HCT116 (cell line): ENCODE results near the gene MRPS34. TPM values are rescaled to one million over a fixed set of nuclear protein-coding genes. Genes with fewer than 3 reads are reported as not detected.

Source experiments
- ATAC-seq: fragments of 200-7000 bp; cut with Tn5 transposase; 2 replicates; pipeline ENCODE4 v1.9.1; 2020; ENCODE audit warnings: mild to moderate bottlenecking, moderate library complexity
- BruUV-seq: library from RNA; stranded (reverse); fragments of 400-500 nt; replicated peaks from 2 replicates; lab custom pipeline; 2021; lab: Mats Ljungman, UMichigan
- CTCF ChIA-PET: fragments of 300-600 bp; sonication (Branson Sonifier 250); formaldehyde crosslinking; loops from one replicate; lab custom pipeline; 2021; ENCODE audit warnings: antibody characterized with exemption; lab: Charles Lee
- POLR2A ChIA-PET: fragments of 300-600, 350-600 bp; sonication (Branson Sonifier 250); formaldehyde crosslinking; loops from one replicate; lab custom pipeline; 2021; ENCODE audit warnings: antibody characterized with exemption; lab: Charles Lee
- RAD21 ChIA-PET, 2 experiments: fragments of 300-600 bp; sonication (Branson Sonifier 250); formaldehyde crosslinking; loops; one replicate each; lab custom pipeline; 2023; ENCODE audit warnings: low total read pairs in 2 of 2; ENCODE audit not compliant: uncharacterized antibody in 2 of 2, unreplicated experiment in 2 of 2, low non-redundant PET in 1 of 2; lab: Charles Lee
- DNase-seq: peaks from one replicate; pipeline ENCODE4 v3.0.0-alpha.2; 2010; ENCODE audit warnings: low read depth, low spot score
- H2AFZ ChIP-seq: fragments of 200-600 bp; shearing (Covaris generic), sonication (generic); 2 replicates; pipeline ENCODE4 v1.6.1; 2017; ENCODE audit warnings: low read depth, mixed run types, mixed read lengths, antibody characterized with exemption, low read length; ENCODE audit not compliant: poor library complexity, severe bottlenecking
- H3K27ac ChIP-seq: 2 replicates; pipeline ENCODE4 v1.5.1; 2012; ENCODE audit warnings: low read depth, low read length
- H3K27me3 ChIP-seq: fragments of 200-600 bp; sonication (generic); 2 replicates; pipeline ENCODE4 v1.6.1; 2016; ENCODE audit warnings: mixed run types, low read length, mixed read lengths; ENCODE audit not compliant: insufficient read depth
- H3K36me3 ChIP-seq, 2 experiments: fragments of 200-500 bp in 1 of 2; fragments of 200-600 bp in 1 of 2; sonication (Bioruptor generic) in 1 of 2; sonication (generic) in 1 of 2; 2 replicates each; pipeline versions ENCODE4 v1.5.1 to v1.6.1; 2014 to 2016; ENCODE audit warnings: low read length in 2 of 2, inconsistent platforms in 1 of 2, mixed read lengths in 1 of 2, mixed run types in 1 of 2; ENCODE audit not compliant: insufficient read depth in 2 of 2, control insufficient read depth in 1 of 2
- H3K4me1 ChIP-seq, 2 experiments: fragments of 200-600 bp in 1 of 2; sonication (generic) in 1 of 2; 2 replicates each; pipeline versions ENCODE4 v1.5.1 to v1.6.1; 2012 to 2017; ENCODE audit warnings: low read length in 2 of 2, inconsistent platforms in 1 of 2, mild to moderate bottlenecking in 1 of 2, mixed read lengths in 1 of 2, mixed run types in 1 of 2, moderate library complexity in 1 of 2; ENCODE audit not compliant: insufficient read depth in 2 of 2, control insufficient read depth in 1 of 2
- H3K4me2 ChIP-seq: fragments of 200-600 bp; sonication (generic); 2 replicates; pipeline ENCODE4 v1.6.1; 2017; ENCODE audit warnings: mixed run types, low read length, mixed read lengths
- H3K4me3 ChIP-seq, 2 experiments: fragments of 200-600 bp in 1 of 2; sonication (generic) in 1 of 2; replicated peaks in 1 of 2; 2 replicates each; pipeline ENCODE4 v1.5.1; 2011 to 2016; ENCODE audit warnings: low read length in 2 of 2, control low read depth in 1 of 2, low read depth in 1 of 2, mild to moderate bottlenecking in 1 of 2, mixed read lengths in 1 of 2, mixed run types in 1 of 2
- H3K79me2 ChIP-seq: fragments of 200-600 bp; sonication (generic); 2 replicates; pipeline ENCODE4 v1.6.1; 2017; ENCODE audit warnings: mild to moderate bottlenecking, mixed run types, low read length, moderate library complexity, mixed read lengths; ENCODE audit not compliant: insufficient read depth
- H3K9ac ChIP-seq: fragments of 200-600 bp; sonication (generic); 2 replicates; pipeline ENCODE4 v1.6.1; 2016; ENCODE audit warnings: low read length, mixed read lengths
- H3K9me2 ChIP-seq: fragments of 200-600 bp; sonication (generic), shearing (Covaris generic); 2 replicates; pipeline ENCODE4 v1.6.1; 2017; ENCODE audit warnings: mixed run types, mild to moderate bottlenecking, moderate library complexity; ENCODE audit not compliant: insufficient read depth
- H3K9me3 ChIP-seq, 2 experiments: fragments of 200-500 bp in 1 of 2; fragments of 200-600 bp in 1 of 2; sonication (Bioruptor generic) in 1 of 2; sonication (generic) in 1 of 2; 2 replicates each; pipeline ENCODE4 v1.6.1; 2014 to 2017; ENCODE audit warnings: low read length in 2 of 2, mixed read lengths in 2 of 2, inconsistent platforms in 1 of 2, low read depth in 1 of 2, mild to moderate bottlenecking in 1 of 2, mixed run types in 1 of 2, moderate library complexity in 1 of 2; ENCODE audit not compliant: control insufficient read depth in 1 of 2, insufficient read depth in 1 of 2
- H4K20me1 ChIP-seq: fragments of 200-600 bp; sonication (generic), shearing (Covaris generic); 2 replicates; pipeline ENCODE4 v1.6.1; 2017; ENCODE audit warnings: mixed run types, mild to moderate bottlenecking, moderate library complexity; ENCODE audit not compliant: insufficient read depth
- ATF3 ChIP-seq: IDR thresholded peaks from 2 replicates; pipeline ENCODE4 v1.6.1; 2012
- CBX3 ChIP-seq: IDR thresholded peaks from 2 replicates; pipeline ENCODE4 v1.6.1; 2012; ENCODE audit warnings: low read depth
- CTCF ChIP-seq, 3 experiments: fragments of 200-600 bp in 1 of 3; sonication (generic) in 1 of 3; IDR thresholded peaks in 2 of 3; conservative IDR thresholded peaks in 1 of 3; 2 replicates each; pipeline ENCODE4 v1.5.1; 2012 to 2017; ENCODE audit warnings: low read depth in 2 of 3, low read length in 2 of 3, antibody characterized with exemption in 1 of 3, borderline replicate concordance in 1 of 3, control low read depth in 1 of 3, mild to moderate bottlenecking in 1 of 3, mixed read lengths in 1 of 3, mixed run types in 1 of 3, moderate library complexity in 1 of 3; ENCODE audit not compliant: insufficient read depth in 1 of 3
- ELF1 ChIP-seq: IDR thresholded peaks from 2 replicates; pipeline ENCODE4 v1.6.1; 2012; ENCODE audit warnings: low read depth, borderline replicate concordance
- EZH2 ChIP-seq: fragments of 200-600 bp; sonication (generic); IDR thresholded peaks from 2 replicates; pipeline ENCODE4 v1.6.1; 2017; ENCODE audit warnings: antibody characterized with exemption, mixed run types
- EZH2phosphoT487 ChIP-seq: fragments of 200-600 bp; IDR thresholded peaks from 2 replicates; pipeline ENCODE4 v1.6.1; 2018; ENCODE audit warnings: antibody characterized with exemption, borderline replicate concordance
- JUND ChIP-seq: IDR thresholded peaks from 2 replicates; pipeline ENCODE4 v1.6.1; 2012
- MAX ChIP-seq: IDR thresholded peaks from 2 replicates; pipeline ENCODE4 v1.6.1; 2012
- POLR2A ChIP-seq: IDR thresholded peaks from 2 replicates; pipeline ENCODE4 v1.7.0; 2011; ENCODE audit warnings: borderline replicate concordance; ENCODE audit not compliant: insufficient read depth, insufficient read length; ENCODE audit errors: extremely low read depth
- POLR2AphosphoS5 ChIP-seq: IDR thresholded peaks from 2 replicates; pipeline ENCODE4 v1.6.1; 2011; ENCODE audit warnings: mild to moderate bottlenecking, low read depth, low read length, moderate library complexity
- RAD21 ChIP-seq: IDR thresholded peaks from 2 replicates; pipeline ENCODE4 v1.6.1; 2012; ENCODE audit warnings: low read depth, mild to moderate bottlenecking
- REST ChIP-seq: IDR thresholded peaks from 2 replicates; pipeline ENCODE4 v1.6.1; 2012; ENCODE audit warnings: low read depth
- SP1 ChIP-seq: IDR thresholded peaks from 2 replicates; pipeline ENCODE4 v1.6.1; 2012; ENCODE audit warnings: low read depth
- TCF7L2 ChIP-seq: IDR thresholded peaks from 2 replicates; pipeline ENCODE4 v1.7.0; 2011; ENCODE audit warnings: borderline replicate concordance, inconsistent platforms; ENCODE audit not compliant: insufficient read depth, insufficient read length; ENCODE audit errors: extremely low read depth
- YY1 ChIP-seq: IDR thresholded peaks from 2 replicates; pipeline ENCODE4 v1.6.1; 2011; ENCODE audit warnings: low read length, low read depth, moderate library complexity, mild to moderate bottlenecking; ENCODE audit not compliant: insufficient replicate concordance; ENCODE audit errors: extremely low read depth
- ZFX ChIP-seq: fragments of 450-650 bp; IDR thresholded peaks from 2 replicates; pipeline ENCODE4 v1.6.1; 2017
- ZNF274 ChIP-seq: fragments of 200-500 bp; sonication (Bioruptor generic); IDR thresholded peaks from 2 replicates; pipeline ENCODE4 v1.6.1; 2014; ENCODE audit warnings: mild to moderate bottlenecking, low read depth, low read length, inconsistent platforms
- intact Hi-C: fragments of 100-400 bp; cut with micrococcal nuclease; formaldehyde crosslinking; loops from 2 replicates; pipeline ENCODE4 v1.10.0; 2022
- total RNA-seq: library from RNA; stranded (reverse); gene quantifications from one replicate; pipeline ENCODE4 v1.2.1, GENCODE V29; 2021; ENCODE audit not compliant: unreplicated experiment
- TF ChIP-seq, protein P1 (sequence below): IDR thresholded peaks from 2 replicates; pipeline ENCODE4 v1.6.1; 2011; ENCODE audit warnings: mild to moderate bottlenecking, low read length, moderate library complexity; ENCODE audit not compliant: insufficient replicate concordance; ENCODE audit errors: extremely low read depth

The MRPS34 gene
- total RNA-seq, 1 experiment from 2014 or later, result 200 TPM

GRCh38 chr16:1727651-1728624 is 45.0 kb downstream of the MRPS34 start:
- Histone ChIP-seq H3K36me3 (peaks cover 0 to 6% of the 10 kb centered on the region in 2 experiments; a peak in 2 of 4 replicates), H3K9me3 (no peaks in the 10 kb centered on the region), H3K4me1 (peaks cover 11 to 12% of the 10 kb centered on the region in 2 experiments), H3K4me2 (no peak overlapping the region), H4K20me1 (no peaks in the 10 kb centered on the region; the same call in 1 of the 2 replicates), H3K27ac (no peak overlapping the region), H3K9me2 (no peaks in the 10 kb centered on the region), H3K79me2 (peaks cover 26% of the 10 kb centered on the region), H3K27me3 (no peaks in the 10 kb centered on the region), H3K9ac (no peak overlapping the region), H2AFZ (no peak overlapping the region), H3K4me3 (no peak overlapping the region)
- BruUV-seq, result no TSS peak
- ChIA-PET POLR2A (no interaction called here), CTCF (no interaction called here), RAD21 (no interaction called here)
- DNase-seq (no peak), ATAC-seq (no peak)
- intact Hi-C loops, result no loop called here
- TF ChIP-seq JUND (no peak), ZFX (no peak), MAX (no peak), YY1 (no peak), REST (no peak), EZH2 (no peak), EZH2phosphoT487 (no peak), RAD21 (no peak), POLR2A (no peak), ELF1 (no peak), CTCF (IDR thresholded peaks at IDR 0.05 in 2 of 3, conservative IDR thresholded peaks at IDR 0.05 in 1 of 3; ENCODE audit: borderline replicate concordance in 1 of 3, insufficient read depth in 1 of 3, low read depth in 2 of 3, low read length in 2 of 3) (no peak), CBX3 (no peak), SP1 (no peak), ZNF274 (no peak), POLR2AphosphoS5 (no peak), TCF7L2 (no peak), ATF3 (no peak)
- TF ChIP-seq, protein P1, sequence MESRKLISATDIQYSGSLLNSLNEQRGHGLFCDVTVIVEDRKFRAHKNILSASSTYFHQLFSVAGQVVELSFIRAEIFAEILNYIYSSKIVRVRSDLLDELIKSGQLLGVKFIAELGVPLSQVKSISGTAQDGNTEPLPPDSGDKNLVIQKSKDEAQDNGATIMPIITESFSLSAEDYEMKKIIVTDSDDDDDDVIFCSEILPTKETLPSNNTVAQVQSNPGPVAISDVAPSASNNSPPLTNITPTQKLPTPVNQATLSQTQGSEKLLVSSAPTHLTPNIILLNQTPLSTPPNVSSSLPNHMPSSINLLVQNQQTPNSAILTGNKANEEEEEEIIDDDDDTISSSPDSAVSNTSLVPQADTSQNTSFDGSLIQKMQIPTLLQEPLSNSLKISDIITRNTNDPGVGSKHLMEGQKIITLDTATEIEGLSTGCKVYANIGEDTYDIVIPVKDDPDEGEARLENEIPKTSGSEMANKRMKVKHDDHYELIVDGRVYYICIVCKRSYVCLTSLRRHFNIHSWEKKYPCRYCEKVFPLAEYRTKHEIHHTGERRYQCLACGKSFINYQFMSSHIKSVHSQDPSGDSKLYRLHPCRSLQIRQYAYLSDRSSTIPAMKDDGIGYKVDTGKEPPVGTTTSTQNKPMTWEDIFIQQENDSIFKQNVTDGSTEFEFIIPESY, result no peak
